ENCODE results near the gene MEIOSIN.

MEIOSIN gene

GRCh38 chr19:45766869-45767346 lies 33.7 kb downstream of the MEIOSIN start:
- TF ChIP-seq CTCF (IDR thresholded peaks at IDR 0.05; ENCODE audit: insufficient read depth, missing control alignments), result no peak
- FAIRE-seq, result no peak
- DNase-seq (ENCODE audit: insufficient read length, low spot score), result no peak

GRCh38 chr19:45767410-45767880 lies 34.2 kb downstream of the MEIOSIN start:
- FAIRE-seq (no peak), DNase-seq (ENCODE audit: insufficient read length, low spot score) (no peak)
- no peak for TF ChIP-seq CTCF (IDR thresholded peaks at IDR 0.05; ENCODE audit: insufficient read depth, missing control alignments)

GRCh38 chr19:45767881-45768654 lies 34.8 kb downstream of the MEIOSIN start:
- DNase-seq (ENCODE audit: insufficient read length, low spot score) (no peak), FAIRE-seq (no peak)
- TF ChIP-seq CTCF (IDR thresholded peaks at IDR 0.05; ENCODE audit: insufficient read depth, missing control alignments), result no peak

GRCh38 chr19:45768655-45768983 lies 35.4 kb downstream of the MEIOSIN start:
- FAIRE-seq (no peak), DNase-seq (ENCODE audit: insufficient read length, low spot score) (no peak)
- no peak for TF ChIP-seq CTCF (IDR thresholded peaks at IDR 0.05; ENCODE audit: insufficient read depth, missing control alignments)

GRCh38 chr19:45768984-45769782 lies 35.9 kb downstream of the MEIOSIN start, which contains the start of gene SIX5:
TSS of gene SIX5 (minus strand) at chr19:45769252. CDS start at chr19:45768844, 408 bp downstream.
- FAIRE-seq (no peak), DNase-seq (ENCODE audit: insufficient read length, low spot score) (peak; percentile 93)
- TF ChIP-seq CTCF (IDR thresholded peaks at IDR 0.05; ENCODE audit: insufficient read depth, missing control alignments), result no peak

GRCh38 chr19:45769821-45770191 lies 36.6 kb downstream of the MEIOSIN start:
- DNase-seq (ENCODE audit: insufficient read length, low spot score), result no peak

More at GRCh38 chr19:45769821-45770191, 36.6 kb downstream of the MEIOSIN start:
- no peak for TF ChIP-seq CTCF (IDR thresholded peaks at IDR 0.05; ENCODE audit: insufficient read depth, missing control alignments)
- FAIRE-seq, result no peak

Data from D721Med (cell line).